Esophagus squamous epithelium (tissue), 5 donors: Measurements from ENCODE around the gene UBE2D1. TPM values are rescaled to one million over a fixed set of nuclear protein-coding genes. Genes with fewer than 3 reads are reported as not detected.
A peak's percentile ranks its signal among the peaks of the same experiment; 100 is the strongest.

Experiments
- DNase-seq: peaks from one replicate; lab custom pipeline; 2025; lab: John Stamatoyannopoulos, UW
- H3K27ac ChIP-seq, 4 donors: fragments of 200-600 bp; sonication (generic); one replicate each; pipeline ENCODE4 v1.5.1; 2016 to 2019; ENCODE audit warnings: mild to moderate bottlenecking in 1 of 4
- H3K27me3 ChIP-seq, 4 donors: fragments of 200-600 bp; sonication (generic); 1 replicate in 3 of 4; 2 replicates in 1 of 4; pipeline versions ENCODE4 v1.5.1 to v1.6.0; 2017 to 2021; ENCODE audit warnings: antibody characterized with exemption in 1 of 4
- H3K36me3 ChIP-seq, 3 donors: fragments of 200-600 bp; sonication (generic); one replicate each; pipeline ENCODE4 v1.5.1; 2016 to 2019
- H3K4me1 ChIP-seq, 3 donors: fragments of 200-600 bp; sonication (generic); one replicate each; pipeline ENCODE4 v1.5.1; 2017 to 2019
- H3K4me3 ChIP-seq, 4 donors: fragments of 200-600 bp; sonication (generic); 1 replicate in 3 of 4; 2 replicates in 1 of 4; pipeline ENCODE4 v1.5.1; 2016 to 2019; ENCODE audit warnings: mild to moderate bottlenecking in 2 of 4, moderate library complexity in 1 of 4
- H3K9me3 ChIP-seq, 3 donors: fragments of 200-600 bp; sonication (generic); one replicate each; pipeline ENCODE4 v1.5.1; 2016 to 2019
- CTCF ChIP-seq, 6 experiments: fragments of 450-650 bp in 4 of 6; fragments of 200-600 bp in 2 of 6; sonication (generic) in 2 of 6; IDR thresholded peaks; one replicate each; pipeline ENCODE4 v1.5.1; 2016 to 2019; ENCODE audit warnings: antibody characterized with exemption in 6 of 6, mild to moderate bottlenecking in 4 of 6, moderate library complexity in 4 of 6
- POLR2A ChIP-seq, 4 donors: fragments of 450-650 bp; IDR thresholded peaks; one replicate each; pipeline ENCODE4 v1.6.1; 2017; ENCODE audit warnings: antibody characterized with exemption in 4 of 4, mild to moderate bottlenecking in 4 of 4, moderate library complexity in 3 of 4
- WGBS, 2 donors: methylation state at CpG; one replicate each; pipeline ENCODE4 v1.1.5; 2018; 5-methylcytosine and 5-hydroxymethylcytosine counted together
- intact Hi-C: fragments of 100-400 bp; cut with DNase I; formaldehyde crosslinking; loops from one replicate; pipeline ENCODE4 v1.15.0; 2022
- total RNA-seq, 4 donors: library from RNA; depleted of rRNA; stranded (reverse); fragments of >200 nt; gene quantifications; one replicate each; pipeline ENCODE4 v1.1.0, GENCODE V29; 2016
- donor health status: DM: yes; HTN: yes; CAD: no.

The UBE2D1 gene
- total RNA-seq, 4 donors from 2014 or later, result 12.2 to 14.9 (median 13.9) TPM

- Histone ChIP-seq H3K27ac (peak overlapping the region; percentile 86 to 91 (median 88)), H3K9me3 (no peaks in the 10 kb centered on the region), H3K4me1 (peaks cover 4 to 21% (median 6%) of the 10 kb centered on the region in 3 donors), H3K4me3 (peak overlapping the region; percentile 82 to 98 (median 95)), H3K36me3 (no peaks in the 10 kb centered on the region), H3K27me3 (no peaks in the 10 kb centered on the region)
- 1 to 5% methylated on average over 18 to 23 of the region's 37 CpGs for WGBS, 2 donors
- TF ChIP-seq CTCF (IDR thresholded peaks at IDR 0.05) (no peak), POLR2A (IDR thresholded peaks at IDR 0.05) (no peak)
- no peak for DNase-seq
- intact Hi-C loops, result no loop called here
These were observed 650 bp downstream of the UBE2D1 start for GRCh38 chr10:58335306-58336005.

- no peaks in the 10 kb centered on the region for H3K36me3 ChIP-seq
- TF ChIP-seq POLR2A (IDR thresholded peaks at IDR 0.05), result no peak
- TF ChIP-seq CTCF (IDR thresholded peaks at IDR 0.05), result no peak
- H3K27ac ChIP-seq, result no peak overlapping the region
- intact Hi-C loops, result no loop called here
- peak overlapping the region in 3 of 4 donors; percentile 82 to 95 (median 95) for H3K4me3 ChIP-seq
- no peaks in the 10 kb centered on the region for H3K9me3 ChIP-seq
- no peak for DNase-seq
- WGBS, 2 donors, result 87 to 89% methylated on average over 4 of the region's 4 CpGs
- H3K4me1 ChIP-seq, result peaks cover 4 to 21% (median 6%) of the 10 kb centered on the region in 3 donors
- H3K27me3 ChIP-seq, result no peaks in the 10 kb centered on the region
These were observed 1.4 kb downstream of the UBE2D1 start for GRCh38 chr10:58336242-58336641.

GRCh38 chr10:58341422-58341821, 6.6 kb downstream of the UBE2D1 start:
- peaks cover 0 to 7% (median 0%) of the 10 kb centered on the region in 3 donors for H3K4me1 ChIP-seq
- H3K4me3 ChIP-seq, result no peak overlapping the region
- H3K9me3 ChIP-seq, result no peaks in the 10 kb centered on the region
- DNase-seq, result no peak
- H3K27ac ChIP-seq, result no peak overlapping the region
- H3K27me3 ChIP-seq, result no peaks in the 10 kb centered on the region
- intact Hi-C loops, result no loop called here
- TF ChIP-seq CTCF (IDR thresholded peaks at IDR 0.05) (no peak), POLR2A (IDR thresholded peaks at IDR 0.05) (no peak)
- 81 to 90% methylated on average over 4 of the region's 4 CpGs for WGBS, 2 donors
- H3K36me3 ChIP-seq, result no peaks in the 10 kb centered on the region

GRCh38 chr10:58341947-58342346, 7.1 kb downstream of the UBE2D1 start:
- Histone ChIP-seq H3K4me1 (peaks cover 0 to 1% (median 0%) of the 10 kb centered on the region in 3 donors), H3K27me3 (no peaks in the 10 kb centered on the region), H3K4me3 (no peak overlapping the region), H3K36me3 (no peaks in the 10 kb centered on the region), H3K9me3 (no peaks in the 10 kb centered on the region), H3K27ac (no peak overlapping the region)
- WGBS, 2 donors, result 74 to 85% methylated on average over 1 of the region's 1 CpG
- intact Hi-C loops, result no loop called here
- no peak for DNase-seq
- TF ChIP-seq CTCF (IDR thresholded peaks at IDR 0.05) (no peak), POLR2A (IDR thresholded peaks at IDR 0.05) (no peak)

- WGBS, 2 donors, result 17 to 54% methylated on average over 1 of the region's 1 CpG
- H3K36me3 ChIP-seq, result no peaks in the 10 kb centered on the region
These were observed 13.2 kb downstream of the UBE2D1 start for GRCh38 chr10:58347967-58348366.

More at GRCh38 chr10:58347967-58348366, 13.2 kb downstream of the UBE2D1 start:
- peaks cover 0 to 8% (median 5%) of the 10 kb centered on the region in 3 donors for H3K4me1 ChIP-seq
- TF ChIP-seq POLR2A (IDR thresholded peaks at IDR 0.05) (no peak), CTCF (IDR thresholded peaks at IDR 0.05) (no peak)
- H3K4me3 ChIP-seq, result no peak overlapping the region
- no peak for DNase-seq
- no peaks in the 10 kb centered on the region for H3K9me3 ChIP-seq
- H3K27ac ChIP-seq, result no peak overlapping the region
- intact Hi-C loops, result no loop called here
- no peaks in the 10 kb centered on the region for H3K27me3 ChIP-seq
